Loucy (cell line): ENCODE results near the gene GATC.

Experiments used
- H2AFZ ChIP-seq: fragments of 200-600 bp; sonication (generic); 2 replicates; pipeline ENCODE4 v1.6.0; 2016; ENCODE audit warnings: antibody characterized with exemption, mild to moderate bottlenecking, low read length, moderate library complexity
- H3F3A ChIP-seq: fragments of 200-600 bp; 2 replicates; pipeline ENCODE4 v1.6.0; 2016; ENCODE audit warnings: antibody characterized with exemption, low read depth, mild to moderate bottlenecking
- H3K27me3 ChIP-seq: fragments of 200-600 bp; sonication (generic); 2 replicates; pipeline ENCODE4 v1.6.1; 2014; ENCODE audit warnings: low read length, mild to moderate bottlenecking; ENCODE audit not compliant: insufficient read depth, poor library complexity, severe bottlenecking
- H3K36me3 ChIP-seq: fragments of 200-600 bp; sonication (generic); 2 replicates; pipeline ENCODE4 v1.6.1; 2016; ENCODE audit warnings: low read length; ENCODE audit not compliant: insufficient read depth
- H3K4me1 ChIP-seq: fragments of 200-600 bp; sonication (generic); 2 replicates; pipeline ENCODE4 v1.5.1; 2014; ENCODE audit warnings: low read length, mild to moderate bottlenecking; ENCODE audit not compliant: insufficient read depth, poor library complexity, severe bottlenecking
- H3K4me2 ChIP-seq: fragments of 200-600 bp; sonication (generic); 2 replicates; pipeline ENCODE4 v1.6.0; 2014; ENCODE audit warnings: antibody characterized with exemption, low read length, low read depth, mild to moderate bottlenecking; ENCODE audit not compliant: poor library complexity, severe bottlenecking
- H3K4me3 ChIP-seq: fragments of 200-600 bp; sonication (generic); 2 replicates; pipeline ENCODE4 v1.5.1; 2014; ENCODE audit warnings: low read length, mild to moderate bottlenecking, mixed read lengths; ENCODE audit not compliant: poor library complexity, severe bottlenecking
- H3K79me2 ChIP-seq: fragments of 200-600 bp; sonication (generic); 2 replicates; pipeline ENCODE4 v1.6.1; 2014; ENCODE audit warnings: low read length; ENCODE audit not compliant: insufficient read depth
- H3K9ac ChIP-seq: fragments of 200-600 bp; sonication (generic); 2 replicates; pipeline ENCODE4 v1.6.0; 2014; ENCODE audit warnings: mild to moderate bottlenecking, low read depth, low read length, moderate library complexity; ENCODE audit not compliant: poor library complexity, severe bottlenecking
- H3K9me2 ChIP-seq: fragments of 200-600 bp; sonication (generic); replicated peaks from 2 replicates; pipeline ENCODE4 v1.6.1; 2016; ENCODE audit warnings: low read depth, low read length, mixed read lengths
- H3K9me3 ChIP-seq: fragments of 200-600 bp; sonication (generic); 2 replicates; pipeline ENCODE4 v1.6.1; 2014; ENCODE audit warnings: mild to moderate bottlenecking, antibody characterized with exemption, low read length, low read depth; ENCODE audit not compliant: insufficient read depth
- H4K20me1 ChIP-seq: fragments of 200-600 bp; sonication (generic); 2 replicates; pipeline ENCODE4 v1.6.0; 2014; ENCODE audit warnings: antibody characterized with exemption, low read length, mild to moderate bottlenecking; ENCODE audit not compliant: insufficient read depth, poor library complexity, severe bottlenecking
- EZH2phosphoT487 ChIP-seq: fragments of 200-600 bp; IDR thresholded peaks from 2 replicates; pipeline ENCODE4 v1.6.1; 2018; ENCODE audit warnings: antibody characterized with exemption, mild to moderate bottlenecking, moderate library complexity, borderline replicate concordance
- TF ChIP-seq, protein P1 (sequence below): fragments of 200-600 bp; sonication (generic); conservative IDR thresholded peaks from 2 replicates; pipeline ENCODE4 v1.5.1; 2014; ENCODE audit warnings: mild to moderate bottlenecking, antibody characterized with exemption, low read length

The GATC gene

DNA sequence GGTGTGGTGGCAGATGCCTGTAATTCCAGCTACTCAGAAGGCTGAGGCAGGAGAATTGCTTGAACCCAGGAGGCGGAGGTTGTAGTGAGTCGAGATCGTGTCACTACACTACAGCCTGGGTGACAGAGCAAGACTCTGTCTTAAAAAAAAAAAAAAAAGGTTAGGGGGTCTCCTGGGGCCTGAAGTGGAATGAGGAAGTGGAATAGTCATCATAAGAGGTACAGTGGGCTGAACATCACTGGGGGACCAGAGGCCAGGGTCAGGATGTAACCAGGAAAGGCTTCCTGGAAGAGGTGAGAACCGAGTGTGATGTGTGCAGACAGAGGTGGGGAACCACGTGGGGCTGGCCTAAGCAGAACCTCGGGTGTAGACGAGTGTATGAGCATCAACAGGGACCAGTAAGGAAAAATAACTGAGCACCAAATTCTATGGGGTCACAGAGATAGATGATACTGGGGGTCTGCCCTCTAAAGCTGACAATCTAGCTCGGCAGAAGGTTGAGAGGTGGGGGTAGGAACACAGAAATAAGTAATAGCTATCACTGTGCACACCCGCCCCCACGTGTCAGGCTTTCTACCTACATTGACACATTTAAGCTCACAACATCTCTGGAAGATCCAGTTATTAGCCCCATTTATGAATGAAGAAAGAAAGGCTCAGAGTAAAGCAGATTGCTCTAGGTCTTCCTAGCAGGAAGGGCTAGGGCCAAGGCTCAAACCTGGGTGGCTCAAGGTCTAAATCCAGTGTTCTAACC lies 13.3 kb upstream of the GATC start:
- no peaks in the 10 kb centered on the region for H3K27me3 ChIP-seq
- no peak for TF ChIP-seq EZH2phosphoT487
- TF ChIP-seq, protein P1, sequence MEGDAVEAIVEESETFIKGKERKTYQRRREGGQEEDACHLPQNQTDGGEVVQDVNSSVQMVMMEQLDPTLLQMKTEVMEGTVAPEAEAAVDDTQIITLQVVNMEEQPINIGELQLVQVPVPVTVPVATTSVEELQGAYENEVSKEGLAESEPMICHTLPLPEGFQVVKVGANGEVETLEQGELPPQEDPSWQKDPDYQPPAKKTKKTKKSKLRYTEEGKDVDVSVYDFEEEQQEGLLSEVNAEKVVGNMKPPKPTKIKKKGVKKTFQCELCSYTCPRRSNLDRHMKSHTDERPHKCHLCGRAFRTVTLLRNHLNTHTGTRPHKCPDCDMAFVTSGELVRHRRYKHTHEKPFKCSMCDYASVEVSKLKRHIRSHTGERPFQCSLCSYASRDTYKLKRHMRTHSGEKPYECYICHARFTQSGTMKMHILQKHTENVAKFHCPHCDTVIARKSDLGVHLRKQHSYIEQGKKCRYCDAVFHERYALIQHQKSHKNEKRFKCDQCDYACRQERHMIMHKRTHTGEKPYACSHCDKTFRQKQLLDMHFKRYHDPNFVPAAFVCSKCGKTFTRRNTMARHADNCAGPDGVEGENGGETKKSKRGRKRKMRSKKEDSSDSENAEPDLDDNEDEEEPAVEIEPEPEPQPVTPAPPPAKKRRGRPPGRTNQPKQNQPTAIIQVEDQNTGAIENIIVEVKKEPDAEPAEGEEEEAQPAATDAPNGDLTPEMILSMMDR: no peak
- H3K9me3 ChIP-seq: no peaks in the 10 kb centered on the region
- no peaks in the 10 kb centered on the region for H3K36me3 ChIP-seq
- no peaks in the 10 kb centered on the region for H4K20me1 ChIP-seq
- no peak overlapping the region for H3K4me2 ChIP-seq
- peaks cover 3% of the 10 kb centered on the region for H3K4me1 ChIP-seq
- H3K79me2 ChIP-seq: peaks cover under 1% of the 10 kb centered on the region; the same call in 1 of the 2 replicates
- H3F3A ChIP-seq: no peaks in the 10 kb centered on the region
- H2AFZ ChIP-seq: no peak overlapping the region
- no peak overlapping the region for H3K9ac ChIP-seq
- no peak overlapping the region for H3K4me3 ChIP-seq
- no peaks in the 10 kb centered on the region for H3K9me2 ChIP-seq

DNA sequence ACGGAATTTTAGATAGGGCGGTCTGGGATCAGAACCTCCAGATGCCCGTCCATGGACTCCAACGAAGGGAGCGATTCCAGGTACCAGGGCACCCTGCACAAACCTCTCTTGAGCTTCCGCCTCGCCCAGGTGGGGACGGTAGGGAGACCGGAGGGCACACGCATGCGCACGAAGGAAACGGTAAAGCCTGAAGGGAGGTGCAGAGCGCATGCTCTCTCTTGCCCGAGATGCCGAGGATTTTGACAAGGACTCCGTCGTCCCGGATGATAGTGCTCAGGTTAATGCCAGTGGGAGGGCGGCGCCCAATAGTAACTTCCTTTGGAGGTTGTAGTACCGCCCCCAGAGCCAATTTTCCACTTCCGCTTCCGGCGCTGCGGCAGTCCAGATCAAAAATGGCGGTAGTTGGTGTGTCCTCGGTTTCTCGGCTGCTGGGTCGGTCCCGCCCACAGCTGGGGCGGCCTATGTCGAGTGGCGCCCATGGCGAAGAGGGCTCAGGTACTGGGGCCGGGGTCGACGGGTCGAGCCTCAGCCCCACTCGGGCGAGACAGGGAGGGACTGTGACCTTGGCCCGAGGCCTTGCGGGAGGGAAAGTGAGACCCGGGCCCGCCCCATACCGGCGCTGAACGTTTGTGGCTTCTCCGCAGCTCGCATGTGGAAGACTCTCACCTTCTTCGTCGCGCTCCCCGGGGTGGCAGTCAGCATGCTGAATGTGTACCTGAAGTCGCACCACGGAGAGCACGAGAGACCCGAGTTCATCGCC lies 8.3 kb upstream of the GATC start, which contains the start of gene COX6A1:
TSS of gene COX6A1 (plus strand) at position 379 of the 760 bp plus-strand sequence. CDS start at position 393, 14 bp downstream.
- no peaks in the 10 kb centered on the region for H3K27me3 ChIP-seq
- peak within 1 kb of the TSS; percentile 98 for H2AFZ ChIP-seq
- peaks cover 26% of the 10 kb centered on the region for H4K20me1 ChIP-seq
- peak within 1 kb of the TSS; percentile 87 for H3K4me3 ChIP-seq
- no peaks in the 10 kb centered on the region for H3F3A ChIP-seq
- H3K9ac ChIP-seq: peak within 1 kb of the TSS; percentile 82
- H3K4me2 ChIP-seq: peak within 1 kb of the TSS; percentile 99
- H3K9me3 ChIP-seq: no peaks in the 10 kb centered on the region
- peaks cover 39% of the 10 kb centered on the region for H3K79me2 ChIP-seq
- H3K4me1 ChIP-seq: peaks cover 16% of the 10 kb centered on the region
- no peaks in the 10 kb centered on the region for H3K9me2 ChIP-seq
- no peak for TF ChIP-seq EZH2phosphoT487
- TF ChIP-seq, protein P1: no peak; the same call in 1 of the 2 replicates
- H3K36me3 ChIP-seq: peaks cover 9% of the 10 kb centered on the region; the same call in 1 of the 2 replicates

DNA sequence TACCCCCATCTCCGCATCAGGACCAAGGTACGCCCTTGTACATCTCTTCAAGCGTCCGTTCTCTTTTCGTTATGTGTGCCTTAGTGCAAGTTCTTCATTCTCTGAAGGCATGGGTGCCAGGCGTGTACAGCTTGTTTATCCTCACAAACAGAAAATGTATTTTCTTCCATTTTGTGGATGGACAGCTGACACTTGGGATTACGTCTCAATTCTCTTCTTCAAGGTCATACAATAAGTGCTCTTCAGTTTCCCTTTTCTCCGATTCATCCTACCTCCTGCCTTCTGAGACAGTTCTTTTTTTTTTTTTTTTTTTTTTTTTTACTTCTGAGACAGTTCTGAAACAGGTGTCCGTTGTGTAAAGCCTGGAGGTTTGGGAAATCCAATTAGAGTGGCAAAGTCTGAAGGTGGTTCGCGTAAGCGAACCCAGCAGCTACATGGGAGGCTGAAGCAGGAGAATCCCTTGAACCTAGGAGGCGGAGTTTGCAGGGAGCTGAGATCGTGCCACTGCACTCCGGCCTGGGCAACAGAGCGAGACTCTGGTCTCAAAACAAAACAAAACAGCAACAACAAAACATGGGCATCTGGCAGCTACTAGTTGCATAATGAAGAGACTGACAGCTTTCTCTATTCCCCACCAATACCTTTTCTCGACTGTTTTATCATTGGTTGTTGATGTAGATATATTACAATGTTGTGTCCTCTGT lies 7.6 kb upstream of the GATC start:
- Histone ChIP-seq H3K79me2 (peaks cover 45% of the 10 kb centered on the region), H3K9ac (peak overlapping the region; percentile 82), H3F3A (no peaks in the 10 kb centered on the region), H3K4me3 (peak overlapping the region; percentile 87), H3K4me1 (peaks cover 16% of the 10 kb centered on the region), H3K27me3 (no peaks in the 10 kb centered on the region), H2AFZ (no peak overlapping the region), H3K9me2 (no peaks in the 10 kb centered on the region), H3K36me3 (peaks cover 10% of the 10 kb centered on the region; the same call in 1 of the 2 replicates), H3K9me3 (no peaks in the 10 kb centered on the region), H4K20me1 (peaks cover 26% of the 10 kb centered on the region), H3K4me2 (peak overlapping the region; percentile 84)
- TF ChIP-seq EZH2phosphoT487: no peak
- TF ChIP-seq, protein P1: no peak
